Mesodermal cell (in vitro differentiated cells): Measurements from ENCODE around the gene LMAN1L.
"Not testable (repeated sequence)": the region's sequence is repeated elsewhere in the genome, so short reads cannot be mapped to it uniquely, and the experiment has no call there.

Experiments
- H3K27ac ChIP-seq: 2 replicates; pipeline ENCODE4 v1.7.0; 2013; ENCODE audit warnings: mild to moderate bottlenecking, low read depth, low read length, moderate library complexity; ENCODE audit not compliant: severe bottlenecking
- H3K36me3 ChIP-seq: 2 replicates; pipeline ENCODE4 v1.7.1; 2013; ENCODE audit warnings: mild to moderate bottlenecking, low read length, moderate library complexity; ENCODE audit not compliant: control insufficient read depth, insufficient read depth
- H3K4me1 ChIP-seq: one replicate; pipeline ENCODE4 v1.7.1; 2013; ENCODE audit warnings: mild to moderate bottlenecking, low read length; ENCODE audit not compliant: insufficient read depth, control insufficient read depth, poor library complexity, severe bottlenecking
- H3K4me3 ChIP-seq: 2 replicates; pipeline ENCODE4 v1.7.0; 2013; ENCODE audit warnings: low read length, control low read depth, mild to moderate bottlenecking; ENCODE audit not compliant: insufficient read depth, poor library complexity, severe bottlenecking; ENCODE audit errors: extremely low read depth
- H3K9me3 ChIP-seq: 2 replicates; pipeline ENCODE4 v1.7.1; 2013; ENCODE audit warnings: mild to moderate bottlenecking, low read length, moderate library complexity; ENCODE audit not compliant: control insufficient read depth
- WGBS, 2 experiments: methylation state at CpG; one replicate each; pipeline ENCODE4 v1.1.5; 2013; ENCODE audit warnings: missing lambda C conversion rate in 2 of 2; ENCODE audit not compliant: insufficient coverage in 2 of 2; 5-methylcytosine and 5-hydroxymethylcytosine counted together

Gene LMAN1L

GRCh38 chr15:74783072-74783807, 29.4 kb upstream of the LMAN1L start:
- Histone ChIP-seq H3K4me3 (peak overlapping the region; percentile 87), H3K27ac (no peak overlapping the region), H3K36me3 (peaks cover 26% of the 10 kb centered on the region), H3K4me1 (peaks cover 37% of the 10 kb centered on the region), H3K9me3 (no peaks in the 10 kb centered on the region)
- 35% methylated on average over 8 to 9 of the region's 13 CpGs for WGBS, 2 experiments

GRCh38 chr15:74783808-74784175, 28.8 kb upstream of the LMAN1L start:
- H3K4me1 ChIP-seq, result peaks cover 34% of the 10 kb centered on the region
- H3K9me3 ChIP-seq, result no peaks in the 10 kb centered on the region
- H3K27ac ChIP-seq, result no peak overlapping the region
- H3K36me3 ChIP-seq, result peaks cover 29% of the 10 kb centered on the region
- H3K4me3 ChIP-seq, result peak overlapping the region; percentile 87
- WGBS, 2 experiments, result 91% methylated on average over 2 to 3 of the region's 3 CpGs

- Histone ChIP-seq H3K27ac (no peak overlapping the region), H3K4me1 (peaks cover 33% of the 10 kb centered on the region), H3K4me3 (no peak overlapping the region), H3K36me3 (peaks cover 34% of the 10 kb centered on the region), H3K9me3 (no peaks in the 10 kb centered on the region)
- WGBS, 2 experiments, result 94 to 97% methylated on average over 5 to 8 of the region's 8 CpGs
Observed at GRCh38 chr15:74784426-74785193, 28.0 kb upstream of the LMAN1L start.

GRCh38 chr15:74785194-74786032, 27.2 kb upstream of the LMAN1L start:
- Histone ChIP-seq H3K36me3 (peaks cover 35% of the 10 kb centered on the region), H3K9me3 (no peaks in the 10 kb centered on the region), H3K27ac (no peak overlapping the region), H3K4me1 (peaks cover 33% of the 10 kb centered on the region), H3K4me3 (no peak overlapping the region)
- WGBS, 2 experiments, result 96 to 97% methylated on average over 9 to 11 of the region's 13 CpGs

GRCh38 chr15:74786081-74786480, 26.6 kb upstream of the LMAN1L start:
- WGBS, 2 experiments, result 90 to 97% methylated on average over 10 to 11 of the region's 12 CpGs
- H3K27ac ChIP-seq, H3K9me3 ChIP-seq, H3K4me3 ChIP-seq: not testable (repeated sequence)
- H3K4me1 ChIP-seq, result peaks cover 29% of the 10 kb centered on the region
- H3K36me3 ChIP-seq, result peaks cover 35% of the 10 kb centered on the region

- Histone ChIP-seq H3K36me3 (peaks cover 38% of the 10 kb centered on the region), H3K4me3 (no peak overlapping the region), H3K9me3 (no peaks in the 10 kb centered on the region), H3K27ac (no peak overlapping the region), H3K4me1 (peaks cover 24% of the 10 kb centered on the region)
- 94 to 100% methylated on average over 2 to 3 of the region's 7 CpGs for WGBS, 2 experiments
Observed at GRCh38 chr15:74786551-74787165, 26.0 kb upstream of the LMAN1L start.

- WGBS, 2 experiments, result 39 to 50% methylated on average over 12 to 13 of the region's 13 CpGs
- H3K27ac ChIP-seq, result no peak overlapping the region
- H3K9me3 ChIP-seq, result no peaks in the 10 kb centered on the region
- peaks cover 39% of the 10 kb centered on the region for H3K36me3 ChIP-seq
- peaks cover 24% of the 10 kb centered on the region for H3K4me1 ChIP-seq
- H3K4me3 ChIP-seq, result no peak overlapping the region
Observed at GRCh38 chr15:74787251-74788041, 25.2 kb upstream of the LMAN1L start.

- H3K27ac ChIP-seq, result no peak overlapping the region
- H3K36me3 ChIP-seq, result peaks cover 39% of the 10 kb centered on the region
- peaks cover 28% of the 10 kb centered on the region for H3K4me1 ChIP-seq
- H3K4me3 ChIP-seq, result no peak overlapping the region
- WGBS, 2 experiments, result 46 to 64% methylated on average over 4 to 7 of the region's 7 CpGs
- no peaks in the 10 kb centered on the region for H3K9me3 ChIP-seq
Observed at GRCh38 chr15:74788042-74788682, 24.5 kb upstream of the LMAN1L start.

GRCh38 chr15:74788683-74789151, 23.9 kb upstream of the LMAN1L start:
- peaks cover 25% of the 10 kb centered on the region for H3K4me1 ChIP-seq
- no peak overlapping the region for H3K27ac ChIP-seq
- H3K9me3 ChIP-seq, result no peaks in the 10 kb centered on the region
- H3K4me3 ChIP-seq, result no peak overlapping the region
- WGBS, 2 experiments, result 76 to 85% methylated on average over 5 of the region's 9 CpGs
- peaks cover 39% of the 10 kb centered on the region for H3K36me3 ChIP-seq
